A172 (cell line): ENCODE measurements around the gene MGP. TPM values are rescaled to one million over a fixed set of nuclear protein-coding genes. Genes with fewer than 3 reads are reported as not detected.

Experiments
- DNase-seq: peaks from one replicate; pipeline ENCODE4 v3.0.0-alpha.2; 2015; ENCODE audit warnings: low spot score
- total RNA-seq: library from RNA; depleted of rRNA; stranded (reverse); fragments of >200 nt; shearing (Covaris generic); gene quantifications from 2 replicates; pipeline ENCODE4 v1.2.3, GENCODE V29; 2014

Gene MGP
- total RNA-seq, 1 experiment from 2014 or later: 0.09 TPM

DNA sequence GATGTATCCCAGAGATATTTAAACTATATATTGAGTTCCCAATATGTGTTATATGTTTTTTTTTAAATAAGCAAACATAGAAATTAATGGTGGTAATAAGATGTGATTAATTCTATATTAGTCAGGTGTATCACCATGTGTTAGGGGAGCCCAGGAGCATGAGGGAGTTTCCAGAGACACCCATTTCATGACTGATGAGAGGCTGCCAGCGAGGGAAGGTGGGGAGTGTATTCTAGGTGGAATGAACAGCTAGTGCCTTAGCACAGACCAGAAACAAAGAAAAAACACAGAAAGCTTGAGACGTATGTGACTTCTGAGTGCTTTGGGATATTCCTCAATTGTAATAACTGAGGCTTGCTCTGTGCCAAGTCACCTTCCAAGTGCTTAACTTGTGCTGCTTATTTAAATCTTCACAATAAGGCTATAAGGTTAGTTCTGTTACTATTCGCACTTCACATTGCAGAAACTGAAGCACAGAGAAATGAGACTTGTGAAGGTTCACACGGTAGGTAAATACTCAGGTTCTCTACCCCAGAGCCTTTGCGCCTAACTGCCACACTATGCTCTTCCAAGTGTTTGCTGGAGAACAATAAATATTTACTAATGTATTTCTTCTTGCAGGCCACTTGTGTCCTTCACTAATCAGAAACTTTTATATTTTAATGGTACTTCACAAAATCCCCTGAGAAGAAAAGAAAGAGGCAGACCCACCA is 17.9 kb upstream of the MGP start:
- DNase-seq: no peak

DNA sequence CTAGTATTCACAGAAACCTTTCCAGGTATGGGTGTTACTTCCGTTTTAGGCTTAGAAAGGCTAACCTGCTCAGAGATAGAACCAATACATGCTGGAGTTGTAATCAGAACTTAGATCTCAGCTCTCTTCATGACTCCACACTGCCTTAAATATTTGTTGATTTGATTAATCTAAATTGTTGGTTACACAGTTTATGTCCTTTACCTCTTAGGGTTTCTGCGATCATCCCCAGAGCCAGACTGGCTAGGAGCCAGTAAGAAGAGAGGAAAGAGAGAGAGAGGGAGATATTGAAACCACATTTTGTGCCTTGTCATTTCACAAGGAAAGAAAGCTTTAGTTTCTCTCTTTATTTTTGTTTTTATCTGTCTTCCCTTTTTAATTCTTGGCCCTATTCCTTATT is 16.8 kb upstream of the MGP start:
- DNase-seq: no peak

DNA sequence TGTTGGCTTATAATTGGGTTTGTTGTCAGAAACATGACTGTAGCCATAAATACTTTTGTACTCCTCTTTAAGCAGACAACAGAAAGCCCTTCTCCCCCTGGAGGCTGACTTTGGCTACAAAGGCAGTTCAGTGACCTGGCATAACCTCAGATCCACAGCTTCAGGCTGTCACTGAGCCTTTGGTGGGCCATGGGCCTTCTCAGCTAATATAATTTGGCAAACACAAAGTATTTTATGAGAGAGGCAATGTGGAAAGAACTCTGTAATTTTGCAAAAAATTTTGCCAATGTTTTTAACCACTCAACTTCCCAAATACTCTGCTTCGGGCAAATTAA is 15.5 kb upstream of the MGP start:
- DNase-seq: no peak

DNA sequence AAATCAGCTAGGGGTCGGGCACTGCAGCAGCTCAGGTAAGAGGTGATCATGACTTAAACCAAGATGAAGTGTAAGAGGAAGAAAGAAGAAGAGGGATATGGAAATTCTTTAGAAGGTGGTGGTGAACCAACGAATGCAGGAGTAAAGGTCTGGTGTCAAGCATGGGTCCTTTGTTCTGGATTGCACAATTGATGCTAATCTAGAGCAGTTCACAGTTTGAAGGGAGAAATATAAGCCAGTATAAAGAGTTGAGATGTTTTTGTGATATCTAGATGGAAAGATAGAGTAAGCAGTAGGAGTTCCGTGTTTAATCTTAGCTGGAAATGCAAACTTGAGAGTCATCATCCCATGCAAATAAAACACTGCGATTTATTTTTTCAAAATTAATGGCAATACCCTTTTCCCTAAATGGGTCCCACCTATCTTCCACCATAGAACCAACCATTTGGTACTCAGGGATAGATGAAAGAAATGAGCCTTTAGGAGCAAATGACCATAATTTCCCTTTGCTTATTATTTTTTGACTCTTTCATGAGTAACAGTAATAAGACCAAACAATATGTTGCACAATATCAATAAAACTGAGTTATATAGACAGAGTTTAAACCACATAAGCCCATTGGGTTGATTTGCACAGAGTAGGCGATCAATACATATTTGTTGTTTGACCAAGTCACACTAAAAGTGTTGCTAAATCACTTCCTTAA is 15.0 kb upstream of the MGP start:
- DNase-seq: no peak

DNA sequence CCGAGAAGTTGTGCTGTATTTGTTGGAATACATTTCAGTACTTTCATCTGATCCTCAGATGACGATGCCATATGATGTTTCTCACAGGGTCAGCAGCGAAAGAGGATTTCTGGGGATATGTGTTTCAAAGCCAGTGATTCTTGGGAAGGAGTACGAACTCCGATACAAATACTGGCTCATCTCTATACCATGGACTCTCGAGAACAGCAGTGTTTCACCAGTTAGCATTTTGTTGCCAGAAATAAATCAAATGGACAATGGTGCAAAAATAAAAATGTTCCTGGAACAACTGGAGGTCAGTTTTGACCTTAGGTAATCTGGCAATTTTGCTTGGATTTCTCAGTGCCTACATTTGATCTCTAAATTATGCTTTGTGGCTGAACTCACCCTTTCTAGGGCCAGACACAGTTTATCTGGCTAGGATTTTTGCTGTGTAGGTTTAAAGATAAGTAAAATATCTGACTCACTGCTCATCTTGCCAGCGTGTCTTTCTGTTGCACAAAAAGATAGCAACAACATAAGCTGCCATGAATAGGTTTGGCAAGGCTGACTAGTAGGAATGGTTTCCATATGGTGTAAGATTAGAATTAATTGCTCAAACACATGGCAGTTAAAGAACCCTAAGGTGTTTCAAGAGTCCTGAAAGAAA is 11.0 kb upstream of the MGP start:
- peak; percentile 4 for DNase-seq

DNA sequence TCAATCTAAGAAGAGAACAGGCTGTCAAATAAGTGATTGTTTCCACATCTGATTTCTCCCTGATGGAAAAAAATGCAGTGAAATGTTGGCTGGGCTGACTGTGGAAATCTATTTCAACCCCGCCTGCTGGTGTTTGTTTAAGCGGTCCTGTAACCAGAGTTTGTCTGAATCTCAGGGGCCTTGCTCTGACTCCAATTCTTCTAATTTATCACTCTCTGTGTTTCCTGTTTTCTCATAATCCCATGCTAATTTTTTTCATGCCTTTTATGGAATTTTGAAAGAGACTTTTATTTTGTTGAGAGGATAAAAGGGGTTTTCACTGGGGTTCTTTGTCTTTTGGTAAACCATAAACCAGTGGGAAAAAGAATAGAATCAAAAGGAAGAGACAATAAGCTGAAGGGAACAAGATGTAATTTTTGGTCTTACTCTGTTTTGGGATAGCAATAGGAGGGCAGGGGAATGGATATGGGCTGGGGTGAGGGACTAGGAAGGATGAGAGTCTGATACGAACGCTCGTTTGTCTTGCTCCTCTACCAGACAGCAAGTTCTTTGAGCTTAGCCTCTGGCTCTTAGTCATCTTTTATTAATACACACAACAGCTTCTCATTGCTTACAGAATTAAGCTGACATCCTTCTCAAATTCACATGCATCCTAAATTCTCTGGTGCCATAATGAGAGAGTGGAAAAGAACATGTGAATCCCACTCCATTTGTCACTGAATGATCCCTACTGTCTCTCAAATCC is 8.0 kb upstream of the MGP start:
- no peak for DNase-seq

DNA sequence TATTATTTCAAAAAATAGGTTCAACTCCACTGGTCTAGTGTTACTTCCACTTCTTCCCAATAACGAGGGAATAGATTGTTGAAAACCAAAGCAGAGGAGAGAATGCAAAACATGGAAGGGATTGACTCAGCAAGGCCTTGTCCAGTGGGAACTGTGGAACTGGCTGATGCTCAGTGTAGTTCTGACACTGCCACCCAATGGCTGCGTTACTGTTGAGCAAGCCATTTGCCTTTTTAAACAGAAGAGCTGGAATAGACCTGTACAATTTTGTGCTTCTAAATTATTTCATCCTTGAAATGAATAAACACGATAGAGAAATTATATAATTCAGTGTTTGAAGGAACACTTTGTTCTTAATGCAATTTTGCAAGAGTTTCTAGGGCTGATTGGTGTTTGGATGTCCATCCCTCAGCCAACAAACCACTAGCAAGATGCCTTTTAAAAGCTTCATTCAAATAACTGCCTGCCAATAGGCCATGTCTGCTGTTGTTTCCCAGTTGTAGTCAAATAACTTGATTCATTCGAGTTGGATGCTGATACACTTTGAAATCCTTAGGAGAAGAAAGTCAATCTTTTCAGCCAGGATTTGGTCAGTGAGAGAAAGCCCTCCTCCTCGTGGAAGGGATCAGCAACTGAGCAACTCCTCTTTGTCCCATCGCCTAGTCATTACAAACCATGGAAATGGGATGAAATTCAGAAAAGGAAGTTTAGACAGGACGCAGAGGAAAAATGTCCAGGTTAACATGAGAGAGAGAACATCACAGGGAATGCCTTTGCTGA is 7.3 kb upstream of the MGP start:
- no peak for DNase-seq

DNA sequence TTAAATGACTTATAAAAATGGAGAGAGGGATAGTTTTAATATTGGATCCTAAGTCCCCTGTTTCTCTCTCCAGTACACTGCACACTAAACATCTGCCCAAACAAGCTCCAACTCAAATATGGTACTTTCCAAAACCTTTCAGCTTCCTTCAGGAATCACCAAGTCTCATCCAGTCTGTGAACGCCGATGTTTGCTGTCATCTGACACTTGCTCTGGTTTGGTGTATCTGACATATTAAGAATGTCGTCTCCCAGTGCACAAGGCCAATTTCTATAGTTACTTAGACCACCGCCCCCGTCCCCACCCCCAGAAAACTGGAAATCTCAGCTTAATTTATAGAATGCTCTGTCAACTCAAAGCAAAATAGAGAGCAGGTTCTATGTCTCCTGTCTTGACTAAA is 5.0 kb upstream of the MGP start:
- DNase-seq: no peak

DNA sequence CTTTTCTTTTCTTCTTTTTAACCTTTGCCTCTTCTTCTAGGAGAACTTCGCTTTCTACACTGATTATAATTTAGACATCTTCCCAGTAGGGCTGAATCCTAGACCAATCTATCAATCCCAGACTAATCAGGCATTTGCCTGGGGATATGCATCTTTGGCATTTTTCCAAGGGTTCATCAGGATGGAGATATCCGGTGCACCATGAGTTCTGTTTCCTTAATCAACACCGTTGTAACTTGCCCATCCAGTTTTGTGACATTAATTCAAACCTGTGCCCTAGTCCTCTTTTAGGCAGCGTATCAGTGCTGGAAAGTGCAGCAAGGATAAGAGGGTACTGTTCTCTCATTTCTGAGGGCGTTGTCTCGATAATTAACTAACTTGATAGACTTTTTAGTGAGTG is 617 bp upstream of the MGP start:
- no peak for DNase-seq

DNA sequence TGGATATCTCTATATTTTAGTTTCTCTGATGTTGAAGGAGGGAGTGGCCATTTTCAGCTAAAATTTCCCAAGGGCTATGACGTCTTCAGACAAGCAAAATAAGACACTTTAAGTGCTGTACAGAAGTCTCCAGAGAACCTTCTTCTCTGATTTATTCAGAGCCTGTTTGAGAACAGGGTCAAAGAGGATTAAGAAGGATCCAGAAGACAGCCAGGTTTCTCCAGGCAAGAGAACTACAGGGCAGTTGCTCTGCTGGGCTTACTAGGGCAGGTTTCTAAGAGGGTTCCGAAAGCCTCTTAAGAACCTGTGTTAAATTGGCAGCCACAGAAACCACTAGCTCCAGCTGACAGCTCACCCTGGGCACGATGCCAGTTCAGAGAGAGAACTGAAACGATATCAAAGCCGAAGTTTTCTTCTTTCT is 1.2 kb downstream of the MGP start:
- peak; percentile 45 for DNase-seq

DNA sequence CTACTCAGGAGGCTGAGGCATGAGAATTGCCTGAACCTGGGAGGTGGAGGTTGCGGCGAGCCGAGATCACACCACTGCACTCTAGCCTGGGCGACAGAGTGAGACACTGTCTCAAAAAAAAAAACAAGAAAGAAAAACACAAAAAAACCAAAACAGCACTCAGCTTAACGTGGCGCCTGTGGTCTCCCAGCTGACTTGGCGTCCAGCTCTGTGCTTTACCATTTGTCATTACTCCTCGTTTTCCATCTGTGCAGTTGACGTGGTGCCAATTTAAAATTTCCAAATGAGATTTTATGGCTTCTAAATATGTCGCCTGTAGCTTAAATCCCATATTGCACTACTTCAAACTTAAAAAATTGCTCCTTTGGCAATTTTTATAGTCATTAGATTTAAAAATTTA is 2.0 kb downstream of the MGP start:
- no peak for DNase-seq

DNA sequence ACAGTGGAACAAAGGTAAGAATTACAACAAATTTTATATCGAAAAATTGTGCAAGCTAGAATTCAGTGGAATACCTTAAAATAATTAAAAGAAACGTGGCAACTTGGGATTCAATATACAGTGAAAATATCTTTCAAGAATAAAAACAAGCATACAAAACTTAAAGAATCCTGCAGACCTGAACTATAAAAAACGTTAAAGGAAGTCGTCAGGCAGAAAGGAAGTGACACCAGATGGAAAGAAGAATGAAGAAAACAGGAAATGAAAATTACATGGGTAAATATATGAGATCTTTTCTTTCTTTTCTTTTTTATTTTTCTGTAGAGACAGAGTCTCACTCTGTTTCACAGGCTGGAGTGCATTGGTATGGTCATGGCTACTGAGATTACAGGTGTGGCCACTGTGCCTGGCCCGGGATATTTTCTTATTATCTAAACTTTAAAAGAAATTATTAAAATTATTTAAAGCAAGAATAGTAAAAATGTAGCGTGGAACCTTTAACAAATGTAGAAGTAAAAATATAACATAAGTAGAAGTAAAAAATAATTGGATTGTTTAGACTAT is 4.7 kb downstream of the MGP start:
- no peak for DNase-seq

DNA sequence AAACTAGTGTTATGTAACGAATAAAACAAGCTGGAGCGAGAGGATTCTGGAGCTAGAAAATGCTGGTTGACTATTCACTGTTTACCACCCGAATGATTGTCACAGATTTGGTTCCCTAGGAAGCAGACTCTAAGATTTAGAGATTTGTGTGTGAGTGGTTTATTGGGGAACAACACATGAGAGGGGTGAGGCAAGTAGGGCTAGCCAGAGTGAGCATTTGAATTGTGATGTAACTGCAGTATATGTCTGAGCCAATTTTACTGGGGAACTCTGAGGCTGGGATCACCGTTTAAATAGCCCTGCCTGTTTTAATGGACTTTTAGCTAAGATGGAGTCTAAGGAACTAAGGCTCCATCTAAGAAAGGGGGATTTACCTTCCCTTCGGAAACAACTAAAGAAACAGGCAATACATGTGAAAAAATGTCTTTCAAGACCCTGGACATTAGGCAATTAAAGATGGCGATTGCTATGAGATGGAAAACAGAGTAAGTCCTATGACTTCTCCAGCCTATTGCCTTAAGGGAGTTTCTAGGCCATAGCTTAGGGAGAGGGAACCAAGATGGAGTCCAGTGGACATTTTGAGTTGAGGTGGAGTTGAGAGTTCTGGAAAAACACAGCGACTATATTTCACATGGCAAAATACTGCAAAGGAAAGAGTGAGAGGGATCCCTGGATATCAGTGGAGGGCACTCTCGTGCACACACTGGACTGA is 6.3 kb downstream of the MGP start:
- no peak for DNase-seq

DNA sequence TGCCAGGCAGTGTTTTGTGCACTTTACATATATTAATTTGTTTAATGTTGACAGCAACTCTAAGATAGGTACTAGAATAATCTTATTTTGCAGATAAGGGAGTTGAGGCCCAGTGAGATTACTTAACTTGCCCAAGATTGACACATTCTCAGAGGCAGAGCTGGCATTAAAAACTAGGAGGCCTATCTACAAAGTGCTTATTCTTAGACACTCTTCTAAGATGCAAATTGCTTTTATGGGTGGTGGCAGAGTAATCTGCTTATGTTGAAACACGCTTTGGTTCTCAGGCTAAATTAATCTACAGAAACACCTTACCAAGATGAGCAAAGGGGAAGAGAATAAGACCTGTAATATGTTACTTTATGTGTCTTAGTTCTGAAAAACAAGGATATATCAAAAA is 7.2 kb downstream of the MGP start:
- DNase-seq: no peak

DNA sequence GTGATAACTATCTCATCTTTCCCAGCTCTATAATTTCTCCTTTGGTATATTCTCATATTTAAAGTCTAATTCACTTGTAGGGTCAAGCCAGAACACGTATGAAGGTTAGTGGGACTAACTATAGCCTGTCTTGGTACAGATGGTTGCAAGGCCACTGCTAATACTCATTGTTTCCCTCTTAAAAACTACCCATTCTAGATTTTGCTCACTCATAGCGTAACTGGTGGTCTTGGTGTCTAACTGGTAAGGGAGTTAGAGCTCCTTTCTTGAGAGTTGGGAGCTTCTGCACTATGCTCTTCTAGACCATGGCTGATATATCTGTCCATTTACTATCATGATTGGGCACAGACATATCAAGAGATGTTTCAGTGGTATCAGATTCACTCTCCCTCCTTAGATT is 8.8 kb downstream of the MGP start:
- no peak for DNase-seq

DNA sequence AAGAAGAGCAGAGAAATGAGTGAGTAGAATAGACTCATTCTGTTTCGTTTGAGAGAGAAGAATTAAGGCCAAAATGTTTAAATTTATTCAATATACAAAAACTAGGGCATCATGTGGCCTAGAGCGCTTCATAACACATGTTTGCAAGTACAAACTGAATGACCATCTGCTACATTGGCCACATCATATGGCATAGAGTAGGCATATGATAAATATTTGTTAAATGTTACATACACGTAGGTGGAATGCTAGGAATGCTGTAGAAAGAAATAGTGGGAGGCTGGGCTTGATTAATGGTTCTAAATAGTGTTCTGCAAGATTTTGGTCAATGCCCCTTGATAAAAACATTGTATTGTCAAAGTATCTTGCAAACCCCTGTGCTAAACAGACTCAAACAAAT is 10.8 kb downstream of the MGP start:
- no peak for DNase-seq

DNA sequence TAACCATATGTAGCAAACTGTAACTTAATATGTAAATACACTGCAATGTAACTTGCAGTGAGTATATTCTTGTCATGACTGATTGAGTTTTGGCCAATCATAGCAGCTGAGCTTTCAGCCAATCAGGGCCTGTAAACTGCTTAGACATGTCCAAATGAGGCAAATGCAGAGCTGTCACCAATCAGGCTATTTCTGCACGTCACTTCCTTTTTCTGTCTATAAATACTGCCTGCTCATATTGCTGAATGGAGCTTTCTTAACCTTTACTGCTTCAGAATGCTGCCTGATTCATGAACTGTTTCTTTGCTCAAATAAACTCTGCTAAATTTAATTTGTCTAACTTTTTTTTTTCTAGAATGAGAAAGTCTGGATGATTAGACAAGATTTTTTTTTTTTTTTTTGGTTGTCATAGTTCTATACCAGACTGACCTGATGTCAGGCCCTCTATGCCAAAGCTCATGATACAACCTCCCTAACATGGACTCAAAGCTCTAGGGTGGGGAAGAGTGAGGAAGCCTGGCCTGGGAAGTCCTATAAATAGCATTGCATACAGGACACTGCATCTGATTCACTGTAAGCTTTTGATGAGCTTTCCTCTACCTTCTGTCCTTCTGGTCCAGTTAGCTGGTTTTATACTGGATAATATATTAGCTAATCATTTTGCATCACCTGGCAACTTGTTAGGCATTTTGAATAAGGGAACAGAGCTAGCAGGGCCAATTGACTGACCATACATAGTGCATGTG is 12.0 kb downstream of the MGP start:
- no peak for DNase-seq

DNA sequence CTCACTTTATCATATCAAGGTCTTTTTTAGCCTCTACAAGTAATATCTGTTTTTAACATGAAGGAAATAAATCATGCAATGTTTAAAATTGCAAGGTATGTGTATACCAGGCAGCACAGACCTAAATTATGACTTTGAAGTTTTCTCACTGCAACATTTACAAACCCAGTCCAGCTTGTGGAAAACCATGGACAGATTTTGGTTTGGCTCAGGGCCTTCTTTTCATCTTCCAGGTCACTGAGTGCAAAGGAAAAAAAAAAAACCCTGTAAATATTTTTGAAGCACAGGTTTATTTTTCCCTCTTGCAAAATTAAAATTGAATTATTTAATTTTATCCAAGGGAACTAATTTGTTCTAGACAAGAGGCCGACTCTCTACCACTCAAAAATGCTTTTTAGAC is 13.8 kb downstream of the MGP start:
- no peak for DNase-seq

DNA sequence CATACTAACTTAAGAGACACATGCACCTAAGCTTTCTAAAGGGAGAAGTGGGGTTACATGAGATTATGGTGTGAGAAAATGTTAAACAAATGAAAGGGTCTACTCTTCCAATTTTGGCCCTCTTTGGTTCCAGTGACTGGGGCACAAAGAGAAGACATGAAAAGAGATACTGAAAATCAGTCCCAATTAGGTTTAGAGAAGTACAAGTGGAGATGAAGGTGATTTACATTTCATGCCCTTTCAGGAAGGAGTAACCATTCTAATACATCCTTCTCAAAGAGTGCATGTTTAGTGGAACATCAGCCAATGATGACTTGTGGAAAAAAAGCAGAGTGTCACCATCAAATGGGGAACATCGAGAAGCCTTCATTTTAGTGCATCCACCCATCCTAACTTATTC is 14.4 kb downstream of the MGP start:
- no peak for DNase-seq

DNA sequence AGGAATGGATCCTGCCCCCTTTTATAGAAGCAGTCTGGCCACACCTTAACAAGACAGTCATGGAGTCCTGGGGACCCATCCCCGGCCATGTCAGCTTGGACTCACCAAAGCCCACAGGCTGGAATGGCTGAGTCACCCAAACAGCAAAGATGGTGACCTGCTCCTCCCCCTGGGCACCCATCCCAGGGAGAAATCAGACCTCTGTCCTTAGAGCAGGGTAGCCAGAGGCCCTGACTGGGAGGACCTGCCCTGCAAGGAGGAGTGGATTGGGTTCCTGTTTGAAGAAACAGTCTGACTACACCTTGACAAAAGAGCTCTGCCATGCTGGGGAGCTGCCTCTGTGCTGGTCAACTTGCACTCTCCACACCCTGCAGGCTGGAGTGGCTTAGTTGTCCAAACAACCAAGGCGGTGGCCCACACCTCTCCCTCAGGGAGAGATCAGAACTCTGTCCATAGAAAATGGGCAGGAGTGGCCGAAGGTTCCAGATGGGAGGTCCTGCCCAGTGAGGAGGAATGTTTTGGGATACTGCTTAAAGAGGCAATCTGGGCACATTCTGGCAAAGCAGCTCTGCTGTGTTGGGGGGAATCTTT is 16.6 kb downstream of the MGP start:
- DNase-seq: no peak
